HCT116 (cell line): Measurements from ENCODE around the gene DCAF5. TPM values are rescaled to one million over a fixed set of nuclear protein-coding genes. Genes with fewer than 3 reads are reported as not detected.

Experiments used
- ATAC-seq: fragments of 200-7000 bp; cut with Tn5 transposase; 2 replicates; pipeline ENCODE4 v1.9.1; 2020; ENCODE audit warnings: mild to moderate bottlenecking, moderate library complexity
- BruUV-seq: library from RNA; stranded (reverse); fragments of 400-500 nt; replicated peaks from 2 replicates; lab custom pipeline; 2021; lab: Mats Ljungman, UMichigan
- CTCF ChIA-PET: fragments of 300-600 bp; sonication (Branson Sonifier 250); formaldehyde crosslinking; loops from one replicate; lab custom pipeline; 2021; ENCODE audit warnings: antibody characterized with exemption; lab: Charles Lee
- POLR2A ChIA-PET: fragments of 300-600, 350-600 bp; sonication (Branson Sonifier 250); formaldehyde crosslinking; loops from one replicate; lab custom pipeline; 2021; ENCODE audit warnings: antibody characterized with exemption; lab: Charles Lee
- RAD21 ChIA-PET, 2 experiments: fragments of 300-600 bp; sonication (Branson Sonifier 250); formaldehyde crosslinking; loops; one replicate each; lab custom pipeline; 2023; ENCODE audit warnings: low total read pairs in 2 of 2; ENCODE audit not compliant: uncharacterized antibody in 2 of 2, unreplicated experiment in 2 of 2, low non-redundant PET in 1 of 2; lab: Charles Lee
- DNase-seq: peaks from one replicate; pipeline ENCODE4 v3.0.0-alpha.2; 2010; ENCODE audit warnings: low read depth, low spot score
- H2AFZ ChIP-seq: fragments of 200-600 bp; shearing (Covaris generic), sonication (generic); 2 replicates; pipeline ENCODE4 v1.6.1; 2017; ENCODE audit warnings: low read depth, mixed run types, mixed read lengths, antibody characterized with exemption, low read length; ENCODE audit not compliant: poor library complexity, severe bottlenecking
- H3K27ac ChIP-seq: 2 replicates; pipeline ENCODE4 v1.5.1; 2012; ENCODE audit warnings: low read depth, low read length
- H3K27me3 ChIP-seq: fragments of 200-600 bp; sonication (generic); 2 replicates; pipeline ENCODE4 v1.6.1; 2016; ENCODE audit warnings: mixed run types, low read length, mixed read lengths; ENCODE audit not compliant: insufficient read depth
- H3K36me3 ChIP-seq, 2 experiments: fragments of 200-500 bp in 1 of 2; fragments of 200-600 bp in 1 of 2; sonication (Bioruptor generic) in 1 of 2; sonication (generic) in 1 of 2; 2 replicates each; pipeline versions ENCODE4 v1.5.1 to v1.6.1; 2014 to 2016; ENCODE audit warnings: low read length in 2 of 2, inconsistent platforms in 1 of 2, mixed read lengths in 1 of 2, mixed run types in 1 of 2; ENCODE audit not compliant: insufficient read depth in 2 of 2, control insufficient read depth in 1 of 2
- H3K4me1 ChIP-seq, 2 experiments: fragments of 200-600 bp in 1 of 2; sonication (generic) in 1 of 2; 2 replicates each; pipeline versions ENCODE4 v1.5.1 to v1.6.1; 2012 to 2017; ENCODE audit warnings: low read length in 2 of 2, inconsistent platforms in 1 of 2, mild to moderate bottlenecking in 1 of 2, mixed read lengths in 1 of 2, mixed run types in 1 of 2, moderate library complexity in 1 of 2; ENCODE audit not compliant: insufficient read depth in 2 of 2, control insufficient read depth in 1 of 2
- H3K4me2 ChIP-seq: fragments of 200-600 bp; sonication (generic); 2 replicates; pipeline ENCODE4 v1.6.1; 2017; ENCODE audit warnings: mixed run types, low read length, mixed read lengths
- H3K4me3 ChIP-seq, 2 experiments: fragments of 200-600 bp in 1 of 2; sonication (generic) in 1 of 2; replicated peaks in 1 of 2; 2 replicates each; pipeline ENCODE4 v1.5.1; 2011 to 2016; ENCODE audit warnings: low read length in 2 of 2, control low read depth in 1 of 2, low read depth in 1 of 2, mild to moderate bottlenecking in 1 of 2, mixed read lengths in 1 of 2, mixed run types in 1 of 2
- H3K79me2 ChIP-seq: fragments of 200-600 bp; sonication (generic); 2 replicates; pipeline ENCODE4 v1.6.1; 2017; ENCODE audit warnings: mild to moderate bottlenecking, mixed run types, low read length, moderate library complexity, mixed read lengths; ENCODE audit not compliant: insufficient read depth
- H3K9ac ChIP-seq: fragments of 200-600 bp; sonication (generic); 2 replicates; pipeline ENCODE4 v1.6.1; 2016; ENCODE audit warnings: low read length, mixed read lengths
- H3K9me2 ChIP-seq: fragments of 200-600 bp; sonication (generic), shearing (Covaris generic); 2 replicates; pipeline ENCODE4 v1.6.1; 2017; ENCODE audit warnings: mixed run types, mild to moderate bottlenecking, moderate library complexity; ENCODE audit not compliant: insufficient read depth
- H3K9me3 ChIP-seq, 2 experiments: fragments of 200-500 bp in 1 of 2; fragments of 200-600 bp in 1 of 2; sonication (Bioruptor generic) in 1 of 2; sonication (generic) in 1 of 2; 2 replicates each; pipeline ENCODE4 v1.6.1; 2014 to 2017; ENCODE audit warnings: low read length in 2 of 2, mixed read lengths in 2 of 2, inconsistent platforms in 1 of 2, low read depth in 1 of 2, mild to moderate bottlenecking in 1 of 2, mixed run types in 1 of 2, moderate library complexity in 1 of 2; ENCODE audit not compliant: control insufficient read depth in 1 of 2, insufficient read depth in 1 of 2
- H4K20me1 ChIP-seq: fragments of 200-600 bp; sonication (generic), shearing (Covaris generic); 2 replicates; pipeline ENCODE4 v1.6.1; 2017; ENCODE audit warnings: mixed run types, mild to moderate bottlenecking, moderate library complexity; ENCODE audit not compliant: insufficient read depth
- EZH2 ChIP-seq: fragments of 200-600 bp; sonication (generic); IDR thresholded peaks from 2 replicates; pipeline ENCODE4 v1.6.1; 2017; ENCODE audit warnings: antibody characterized with exemption, mixed run types
- EZH2phosphoT487 ChIP-seq: fragments of 200-600 bp; IDR thresholded peaks from 2 replicates; pipeline ENCODE4 v1.6.1; 2018; ENCODE audit warnings: antibody characterized with exemption, borderline replicate concordance
- JUND ChIP-seq: IDR thresholded peaks from 2 replicates; pipeline ENCODE4 v1.6.1; 2012
- POLR2AphosphoS5 ChIP-seq: IDR thresholded peaks from 2 replicates; pipeline ENCODE4 v1.6.1; 2011; ENCODE audit warnings: mild to moderate bottlenecking, low read depth, low read length, moderate library complexity
- RAD21 ChIP-seq: IDR thresholded peaks from 2 replicates; pipeline ENCODE4 v1.6.1; 2012; ENCODE audit warnings: low read depth, mild to moderate bottlenecking
- SIN3A ChIP-seq: IDR thresholded peaks from 2 replicates; pipeline ENCODE4 v1.6.1; 2012; ENCODE audit warnings: low read depth
- SP1 ChIP-seq: IDR thresholded peaks from 2 replicates; pipeline ENCODE4 v1.6.1; 2012; ENCODE audit warnings: low read depth
- ZNF274 ChIP-seq: fragments of 200-500 bp; sonication (Bioruptor generic); IDR thresholded peaks from 2 replicates; pipeline ENCODE4 v1.6.1; 2014; ENCODE audit warnings: mild to moderate bottlenecking, low read depth, low read length, inconsistent platforms
- intact Hi-C: fragments of 100-400 bp; cut with micrococcal nuclease; formaldehyde crosslinking; loops from 2 replicates; pipeline ENCODE4 v1.10.0; 2022
- total RNA-seq: library from RNA; stranded (reverse); gene quantifications from one replicate; pipeline ENCODE4 v1.2.1, GENCODE V29; 2021; ENCODE audit not compliant: unreplicated experiment
- TF ChIP-seq, protein P1 (sequence below): IDR thresholded peaks from 2 replicates; pipeline ENCODE4 v1.6.1; 2012; ENCODE audit warnings: low read depth
- TF ChIP-seq, protein P2 (sequence below), 3 experiments: fragments of 200-600 bp in 1 of 3; sonication (generic) in 1 of 3; IDR thresholded peaks in 2 of 3; conservative IDR thresholded peaks in 1 of 3; 2 replicates each; pipeline ENCODE4 v1.5.1; 2012 to 2017; ENCODE audit warnings: low read depth in 2 of 3, low read length in 2 of 3, antibody characterized with exemption in 1 of 3, borderline replicate concordance in 1 of 3, control low read depth in 1 of 3, mild to moderate bottlenecking in 1 of 3, mixed read lengths in 1 of 3, mixed run types in 1 of 3, moderate library complexity in 1 of 3; ENCODE audit not compliant: insufficient read depth in 1 of 3
- TF ChIP-seq, protein P3 (sequence below): IDR thresholded peaks from 2 replicates; pipeline ENCODE4 v1.6.1; 2012

The DCAF5 gene
- total RNA-seq, 1 experiment from 2014 or later = 27.1 TPM

DNA sequence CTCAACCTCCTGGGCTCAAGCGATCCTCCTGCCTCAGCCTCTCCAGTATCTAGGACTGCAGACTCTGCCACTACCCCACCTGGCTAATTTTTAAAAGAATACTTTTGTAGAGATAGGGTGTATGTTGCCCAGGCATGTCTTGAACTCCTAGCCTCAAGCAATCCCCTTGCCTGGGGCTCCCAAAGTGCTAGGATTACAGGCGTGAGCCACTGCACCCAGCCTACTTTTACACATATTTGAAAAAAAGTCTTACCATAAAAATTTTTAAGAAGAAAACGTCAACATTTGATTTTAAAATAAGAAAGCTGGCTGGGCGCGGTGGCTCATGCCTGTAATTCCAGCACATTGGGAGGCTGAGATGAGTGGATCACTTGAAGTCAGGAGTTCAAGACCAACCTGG is 46.5 kb downstream of the DCAF5 start:
- intact Hi-C loops = loop anchor here (10.0 kb wide), 1 partner anchor 1182 kb away; no protein-coding TSS in a partner anchor
- H4K20me1 ChIP-seq = no peaks in the 10 kb centered on the region
- H3K9me2 ChIP-seq = no peaks in the 10 kb centered on the region
- no peak overlapping the region for H2AFZ ChIP-seq
- H3K9ac ChIP-seq = no peak overlapping the region
- no peaks in the 10 kb centered on the region for H3K9me3 ChIP-seq
- H3K4me1 ChIP-seq = peaks cover 4 to 9% of the 10 kb centered on the region in 2 experiments; a peak in 3 of 4 replicates
- no TSS peak for BruUV-seq
- H3K4me2 ChIP-seq = no peak overlapping the region
- ChIA-PET RAD21 (interaction anchor here in 1 of 2 experiments (1.6 kb wide), 1 partner anchor 194 kb away, joined by 3 read pairs; no protein-coding TSS in a partner anchor), CTCF (interaction anchor here (1.3 to 4.1 kb wide), 10 partner anchors 13 to 1172 kb away, joined by 3 to 25 read pairs (median 6); no protein-coding TSS in a partner anchor), POLR2A (no interaction called here)
- DNase-seq (no peak), ATAC-seq (no peak)
- H3K36me3 ChIP-seq = no peaks in the 10 kb centered on the region
- no peak overlapping the region for H3K4me3 ChIP-seq
- no peaks in the 10 kb centered on the region for H3K27me3 ChIP-seq
- no peaks in the 10 kb centered on the region for H3K79me2 ChIP-seq
- TF ChIP-seq EZH2phosphoT487 (no peak), RAD21 (no peak), EZH2 (no peak), ZNF274 (no peak), SP1 (no peak), JUND (no peak), POLR2AphosphoS5 (no peak), SIN3A (no peak)
- TF ChIP-seq, protein P1, sequence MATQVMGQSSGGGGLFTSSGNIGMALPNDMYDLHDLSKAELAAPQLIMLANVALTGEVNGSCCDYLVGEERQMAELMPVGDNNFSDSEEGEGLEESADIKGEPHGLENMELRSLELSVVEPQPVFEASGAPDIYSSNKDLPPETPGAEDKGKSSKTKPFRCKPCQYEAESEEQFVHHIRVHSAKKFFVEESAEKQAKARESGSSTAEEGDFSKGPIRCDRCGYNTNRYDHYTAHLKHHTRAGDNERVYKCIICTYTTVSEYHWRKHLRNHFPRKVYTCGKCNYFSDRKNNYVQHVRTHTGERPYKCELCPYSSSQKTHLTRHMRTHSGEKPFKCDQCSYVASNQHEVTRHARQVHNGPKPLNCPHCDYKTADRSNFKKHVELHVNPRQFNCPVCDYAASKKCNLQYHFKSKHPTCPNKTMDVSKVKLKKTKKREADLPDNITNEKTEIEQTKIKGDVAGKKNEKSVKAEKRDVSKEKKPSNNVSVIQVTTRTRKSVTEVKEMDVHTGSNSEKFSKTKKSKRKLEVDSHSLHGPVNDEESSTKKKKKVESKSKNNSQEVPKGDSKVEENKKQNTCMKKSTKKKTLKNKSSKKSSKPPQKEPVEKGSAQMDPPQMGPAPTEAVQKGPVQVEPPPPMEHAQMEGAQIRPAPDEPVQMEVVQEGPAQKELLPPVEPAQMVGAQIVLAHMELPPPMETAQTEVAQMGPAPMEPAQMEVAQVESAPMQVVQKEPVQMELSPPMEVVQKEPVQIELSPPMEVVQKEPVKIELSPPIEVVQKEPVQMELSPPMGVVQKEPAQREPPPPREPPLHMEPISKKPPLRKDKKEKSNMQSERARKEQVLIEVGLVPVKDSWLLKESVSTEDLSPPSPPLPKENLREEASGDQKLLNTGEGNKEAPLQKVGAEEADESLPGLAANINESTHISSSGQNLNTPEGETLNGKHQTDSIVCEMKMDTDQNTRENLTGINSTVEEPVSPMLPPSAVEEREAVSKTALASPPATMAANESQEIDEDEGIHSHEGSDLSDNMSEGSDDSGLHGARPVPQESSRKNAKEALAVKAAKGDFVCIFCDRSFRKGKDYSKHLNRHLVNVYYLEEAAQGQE = no peak
- TF ChIP-seq, protein P2, sequence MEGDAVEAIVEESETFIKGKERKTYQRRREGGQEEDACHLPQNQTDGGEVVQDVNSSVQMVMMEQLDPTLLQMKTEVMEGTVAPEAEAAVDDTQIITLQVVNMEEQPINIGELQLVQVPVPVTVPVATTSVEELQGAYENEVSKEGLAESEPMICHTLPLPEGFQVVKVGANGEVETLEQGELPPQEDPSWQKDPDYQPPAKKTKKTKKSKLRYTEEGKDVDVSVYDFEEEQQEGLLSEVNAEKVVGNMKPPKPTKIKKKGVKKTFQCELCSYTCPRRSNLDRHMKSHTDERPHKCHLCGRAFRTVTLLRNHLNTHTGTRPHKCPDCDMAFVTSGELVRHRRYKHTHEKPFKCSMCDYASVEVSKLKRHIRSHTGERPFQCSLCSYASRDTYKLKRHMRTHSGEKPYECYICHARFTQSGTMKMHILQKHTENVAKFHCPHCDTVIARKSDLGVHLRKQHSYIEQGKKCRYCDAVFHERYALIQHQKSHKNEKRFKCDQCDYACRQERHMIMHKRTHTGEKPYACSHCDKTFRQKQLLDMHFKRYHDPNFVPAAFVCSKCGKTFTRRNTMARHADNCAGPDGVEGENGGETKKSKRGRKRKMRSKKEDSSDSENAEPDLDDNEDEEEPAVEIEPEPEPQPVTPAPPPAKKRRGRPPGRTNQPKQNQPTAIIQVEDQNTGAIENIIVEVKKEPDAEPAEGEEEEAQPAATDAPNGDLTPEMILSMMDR (IDR thresholded peaks at IDR 0.05 in 2 of 3, conservative IDR thresholded peaks at IDR 0.05 in 1 of 3; ENCODE audit: borderline replicate concordance in 1 of 3, insufficient read depth in 1 of 3, low read depth in 2 of 3, low read length in 2 of 3) = no peak
- TF ChIP-seq, protein P3, sequence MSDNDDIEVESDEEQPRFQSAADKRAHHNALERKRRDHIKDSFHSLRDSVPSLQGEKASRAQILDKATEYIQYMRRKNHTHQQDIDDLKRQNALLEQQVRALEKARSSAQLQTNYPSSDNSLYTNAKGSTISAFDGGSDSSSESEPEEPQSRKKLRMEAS = no peak
- no peak overlapping the region for H3K27ac ChIP-seq
